ENCODE results near the gene ATP10A.

Gene ATP10A

DNA sequence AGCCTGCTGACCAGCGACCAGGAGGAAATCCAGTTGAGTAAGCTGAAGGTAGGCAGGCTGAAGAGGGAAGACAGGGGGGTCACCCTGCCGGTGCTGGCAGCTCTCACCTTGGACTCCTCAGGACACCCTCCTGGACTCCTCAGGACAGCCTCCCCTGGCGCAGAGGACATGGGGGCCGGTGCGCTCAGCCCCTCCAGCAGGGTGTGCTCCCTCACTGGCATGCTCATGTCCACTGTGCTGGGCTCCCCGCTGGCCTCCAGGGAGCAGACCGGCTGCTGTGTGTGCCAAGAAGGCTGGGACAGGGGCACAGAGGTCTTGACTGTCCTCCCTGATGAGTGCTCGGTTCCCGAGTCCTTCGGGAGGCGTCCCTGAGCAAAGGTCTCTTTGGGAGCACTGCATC lies 183.6 kb downstream of the ATP10A start:
- TF ChIP-seq TAF1 (IDR thresholded peaks at IDR 0.05; ENCODE audit: low read depth, low read length) (no peak), SPI1 (IDR thresholded peaks at IDR 0.05; ENCODE audit: low read depth, low read length) (no peak), POLR2A (IDR thresholded peaks at IDR 0.05; ENCODE audit: low read depth, low read length) (no peak)
- no peak for FAIRE-seq
- DNase-seq (ENCODE audit: insufficient read length, low spot score), result no peak

- no peak for FAIRE-seq
These were observed 184.6 kb downstream of the ATP10A start for GRCh38 chr15:25678500-25678855.

GRCh38 chr15:25677719-25678499 lies 185.2 kb downstream of the ATP10A start:
- FAIRE-seq (no peak), DNase-seq (ENCODE audit: insufficient read length, low spot score) (no peak)
- no peak for TF ChIP-seq PAX5 (IDR thresholded peaks at IDR 0.05; ENCODE audit: insufficient read depth, low read length, severe bottlenecking)
- TF ChIP-seq POLR2A (IDR thresholded peaks at IDR 0.05; ENCODE audit: low read depth, low read length), result no peak
- no peak for TF ChIP-seq POU2F2 (IDR thresholded peaks at IDR 0.05; ENCODE audit: low read depth, low read length)

More at GRCh38 chr15:25678500-25678855, 184.6 kb downstream of the ATP10A start:
- DNase-seq (ENCODE audit: insufficient read length, low spot score), result no peak
- TF ChIP-seq PAX5 (IDR thresholded peaks at IDR 0.05; ENCODE audit: insufficient read depth, low read length, severe bottlenecking) (no peak), POLR2A (IDR thresholded peaks at IDR 0.05; ENCODE audit: low read depth, low read length) (no peak), TAF1 (IDR thresholded peaks at IDR 0.05; ENCODE audit: low read depth, low read length) (no peak), POU2F2 (IDR thresholded peaks at IDR 0.05; ENCODE audit: low read depth, low read length) (no peak), SPI1 (IDR thresholded peaks at IDR 0.05; ENCODE audit: low read depth, low read length) (no peak), POLR2AphosphoS5 (IDR thresholded peaks at IDR 0.05; ENCODE audit: low read depth, low read length) (no peak)

DNA sequence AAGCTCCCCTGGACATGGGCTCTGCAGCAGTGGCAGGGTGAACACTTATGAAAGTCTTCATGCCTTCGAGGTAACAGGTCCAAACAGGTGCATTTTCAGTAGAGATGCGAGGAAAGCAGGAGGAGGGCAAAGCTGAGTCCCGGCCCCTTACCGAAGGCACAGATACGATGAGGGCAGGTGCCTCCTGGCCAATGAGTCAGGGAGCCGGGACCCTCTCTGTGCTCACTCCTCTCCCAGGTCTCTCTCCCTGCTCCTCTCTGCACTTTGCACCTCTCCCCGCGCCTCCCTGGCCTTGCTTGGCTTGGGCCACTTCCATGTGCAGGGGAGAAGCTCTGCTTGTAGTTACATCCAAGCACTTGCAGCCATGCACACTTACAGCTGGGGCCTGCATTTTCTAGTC lies 187.1 kb downstream of the ATP10A start:
- TF ChIP-seq POLR2A (IDR thresholded peaks at IDR 0.05; ENCODE audit: low read depth, low read length) (no peak), SPI1 (IDR thresholded peaks at IDR 0.05; ENCODE audit: low read depth, low read length) (no peak), TAF1 (IDR thresholded peaks at IDR 0.05; ENCODE audit: low read depth, low read length) (no peak), POLR2AphosphoS5 (IDR thresholded peaks at IDR 0.05; ENCODE audit: low read depth, low read length) (no peak), POU2F2 (IDR thresholded peaks at IDR 0.05; ENCODE audit: low read depth, low read length) (no peak), PAX5 (IDR thresholded peaks at IDR 0.05; ENCODE audit: insufficient read depth, low read length, severe bottlenecking) (no peak)

DNA sequence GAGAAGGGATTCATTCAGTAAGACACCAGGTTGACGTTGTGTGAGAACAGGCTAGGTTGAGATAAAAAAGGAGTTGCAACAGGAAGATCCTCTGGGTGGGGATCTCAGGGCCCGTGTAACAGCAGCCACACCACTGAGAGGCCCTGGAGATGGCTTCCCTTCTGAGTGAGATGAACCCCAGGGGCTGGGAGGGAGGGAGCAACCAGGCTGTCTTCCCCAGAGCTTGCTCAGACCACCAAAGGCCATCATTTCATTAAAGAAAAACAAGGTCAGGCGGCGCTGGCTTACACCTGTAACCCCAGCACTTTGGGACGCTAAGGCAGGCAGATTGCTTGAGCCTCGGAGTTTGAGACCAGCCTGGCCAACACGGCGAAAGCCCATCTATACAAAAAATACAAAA lies 187.7 kb downstream of the ATP10A start:
- DNase-seq (ENCODE audit: insufficient read length, low spot score) (no peak), FAIRE-seq (no peak)
- TF ChIP-seq POU2F2 (IDR thresholded peaks at IDR 0.05; ENCODE audit: low read depth, low read length), result no peak
- TF ChIP-seq SPI1 (IDR thresholded peaks at IDR 0.05; ENCODE audit: low read depth, low read length), result no peak
- TF ChIP-seq POLR2A (IDR thresholded peaks at IDR 0.05; ENCODE audit: low read depth, low read length), result no peak
- TF ChIP-seq POLR2AphosphoS5 (IDR thresholded peaks at IDR 0.05; ENCODE audit: low read depth, low read length), result no peak
- no peak for TF ChIP-seq TAF1 (IDR thresholded peaks at IDR 0.05; ENCODE audit: low read depth, low read length)
- no peak for TF ChIP-seq PAX5 (IDR thresholded peaks at IDR 0.05; ENCODE audit: insufficient read depth, low read length, severe bottlenecking)

More for the DNA sequence above, 187.1 kb downstream of the ATP10A start:
- DNase-seq (ENCODE audit: insufficient read length, low spot score), result no peak
- no peak for FAIRE-seq

- TF ChIP-seq TAF1 (IDR thresholded peaks at IDR 0.05; ENCODE audit: low read depth, low read length) (no peak), SPI1 (IDR thresholded peaks at IDR 0.05; ENCODE audit: low read depth, low read length) (no peak), POLR2A (IDR thresholded peaks at IDR 0.05; ENCODE audit: low read depth, low read length) (no peak), PAX5 (IDR thresholded peaks at IDR 0.05; ENCODE audit: insufficient read depth, low read length, severe bottlenecking) (no peak), POLR2AphosphoS5 (IDR thresholded peaks at IDR 0.05; ENCODE audit: low read depth, low read length) (no peak), POU2F2 (IDR thresholded peaks at IDR 0.05; ENCODE audit: low read depth, low read length) (no peak)
- FAIRE-seq (no peak), DNase-seq (ENCODE audit: insufficient read length, low spot score) (no peak)
These were observed 188.2 kb downstream of the ATP10A start for GRCh38 chr15:25674913-25675312.

DNA sequence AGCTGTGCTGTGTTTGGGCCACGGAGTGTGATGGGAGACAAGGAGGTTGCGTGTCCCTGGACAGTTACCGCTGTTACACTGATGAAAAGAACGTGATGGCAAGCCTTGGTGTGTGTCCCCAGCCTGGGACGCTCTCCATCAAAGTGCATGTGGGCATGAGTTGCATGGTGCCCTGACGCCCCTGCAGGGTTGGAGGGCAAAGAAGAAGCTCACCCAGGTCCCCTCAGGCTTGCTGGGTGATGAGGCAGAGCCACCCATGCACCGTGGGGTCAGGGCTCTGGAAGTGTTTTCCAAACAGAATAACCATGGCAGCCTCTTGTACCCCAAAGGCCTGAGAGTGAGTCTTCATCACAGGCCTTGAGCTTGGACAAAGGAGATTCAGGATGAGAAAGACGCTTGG lies 189.2 kb downstream of the ATP10A start:
- FAIRE-seq, result no peak
- no peak for TF ChIP-seq POLR2AphosphoS5 (IDR thresholded peaks at IDR 0.05; ENCODE audit: low read depth, low read length)
- TF ChIP-seq POLR2A (IDR thresholded peaks at IDR 0.05; ENCODE audit: low read depth, low read length), result no peak
- no peak for TF ChIP-seq POU2F2 (IDR thresholded peaks at IDR 0.05; ENCODE audit: low read depth, low read length)
- TF ChIP-seq TAF1 (IDR thresholded peaks at IDR 0.05; ENCODE audit: low read depth, low read length), result no peak
- no peak for TF ChIP-seq PAX5 (IDR thresholded peaks at IDR 0.05; ENCODE audit: insufficient read depth, low read length, severe bottlenecking)
- TF ChIP-seq SPI1 (IDR thresholded peaks at IDR 0.05; ENCODE audit: low read depth, low read length), result no peak
- no peak for DNase-seq (ENCODE audit: insufficient read length, low spot score)

DNA sequence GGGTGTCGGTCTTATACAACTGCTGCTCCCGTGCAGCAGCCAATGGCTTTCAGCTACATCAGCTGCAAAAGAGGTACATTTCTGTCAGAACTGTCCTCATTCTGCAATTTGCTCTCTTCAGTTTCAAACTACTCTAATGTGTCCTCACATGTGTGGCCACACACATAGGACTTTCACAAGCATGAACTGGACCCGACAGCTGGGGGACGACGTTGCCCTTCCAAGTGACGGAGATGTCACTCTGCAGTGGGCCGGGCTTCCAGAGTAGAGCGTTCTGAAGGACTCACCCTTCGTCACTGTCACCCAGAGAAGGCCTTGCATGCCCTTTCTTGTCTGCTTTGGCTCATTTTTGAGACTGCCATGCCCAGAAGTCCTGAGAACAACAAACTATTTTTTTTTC lies 189.8 kb downstream of the ATP10A start:
- no peak for TF ChIP-seq TAF1 (IDR thresholded peaks at IDR 0.05; ENCODE audit: low read depth, low read length)
- no peak for TF ChIP-seq POLR2A (IDR thresholded peaks at IDR 0.05; ENCODE audit: low read depth, low read length)
- TF ChIP-seq PAX5 (IDR thresholded peaks at IDR 0.05; ENCODE audit: insufficient read depth, low read length, severe bottlenecking), result no peak
- TF ChIP-seq POU2F2 (IDR thresholded peaks at IDR 0.05; ENCODE audit: low read depth, low read length), result no peak
- no peak for TF ChIP-seq SPI1 (IDR thresholded peaks at IDR 0.05; ENCODE audit: low read depth, low read length)
- no peak for TF ChIP-seq POLR2AphosphoS5 (IDR thresholded peaks at IDR 0.05; ENCODE audit: low read depth, low read length)
- FAIRE-seq (no peak), DNase-seq (ENCODE audit: insufficient read length, low spot score) (no peak)

GRCh38 chr15:25671132-25671531 lies 192.0 kb downstream of the ATP10A start:
- no peak for TF ChIP-seq PAX5 (IDR thresholded peaks at IDR 0.05; ENCODE audit: insufficient read depth, low read length, severe bottlenecking)
- no peak for TF ChIP-seq POLR2AphosphoS5 (IDR thresholded peaks at IDR 0.05; ENCODE audit: low read depth, low read length)
- no peak for TF ChIP-seq POU2F2 (IDR thresholded peaks at IDR 0.05; ENCODE audit: low read depth, low read length)
- no peak for TF ChIP-seq POLR2A (IDR thresholded peaks at IDR 0.05; ENCODE audit: low read depth, low read length)
- TF ChIP-seq SPI1 (IDR thresholded peaks at IDR 0.05; ENCODE audit: low read depth, low read length), result no peak
- TF ChIP-seq TAF1 (IDR thresholded peaks at IDR 0.05; ENCODE audit: low read depth, low read length), result no peak
- no peak for DNase-seq (ENCODE audit: insufficient read length, low spot score)
- no peak for FAIRE-seq

DNA sequence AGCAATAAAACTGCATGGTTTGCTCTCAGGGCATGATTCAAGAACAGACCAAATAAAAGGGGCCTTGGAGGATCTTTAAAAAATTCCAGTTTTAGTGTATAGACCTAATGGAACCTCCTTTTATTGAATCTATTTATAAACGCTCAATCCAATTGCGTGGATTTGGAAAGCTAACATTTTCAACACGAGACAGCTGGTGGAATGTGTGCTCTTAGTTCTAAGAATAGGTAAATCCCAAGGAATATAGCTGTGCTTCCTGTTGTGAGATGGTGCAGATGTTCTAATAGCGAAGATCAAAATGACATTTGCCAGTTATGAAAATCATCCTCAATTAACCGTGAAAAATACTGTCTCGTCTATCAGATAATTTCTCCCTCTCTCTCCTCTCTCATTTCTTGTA lies 192.5 kb downstream of the ATP10A start:
- TF ChIP-seq POLR2AphosphoS5 (IDR thresholded peaks at IDR 0.05; ENCODE audit: low read depth, low read length) (no peak), SPI1 (IDR thresholded peaks at IDR 0.05; ENCODE audit: low read depth, low read length) (no peak), POLR2A (IDR thresholded peaks at IDR 0.05; ENCODE audit: low read depth, low read length) (no peak), PAX5 (IDR thresholded peaks at IDR 0.05; ENCODE audit: insufficient read depth, low read length, severe bottlenecking) (no peak), TAF1 (IDR thresholded peaks at IDR 0.05; ENCODE audit: low read depth, low read length) (no peak), POU2F2 (IDR thresholded peaks at IDR 0.05; ENCODE audit: low read depth, low read length) (no peak)
- DNase-seq (ENCODE audit: insufficient read length, low spot score), result no peak
- no peak for FAIRE-seq
